Activated CD8-positive, alpha-beta T cell treated with anti-CD3 and anti-CD28 coated beads for 36 hours (primary cell): ENCODE measurements around the gene ARHGEF1. TPM values are rescaled to one million over a fixed set of nuclear protein-coding genes. Genes with fewer than 3 reads are reported as not detected.
A peak's percentile ranks its signal among the peaks of the same experiment; 100 is the strongest.
"Not testable (repeated sequence)": the region's sequence is repeated elsewhere in the genome, so short reads cannot be mapped to it uniquely, and the experiment has no call there.

Experiments used
- ATAC-seq: fragments of 200-7000 bp; cut with Tn5 transposase; one replicate; pipeline ENCODE4 v1.10.0; 2021; ENCODE audit warnings: mild to moderate bottlenecking, moderate library complexity
- CTCF ChIA-PET: fragments of 350-600 bp; sonication (Branson Sonifier 250); formaldehyde crosslinking; loops from one replicate; lab custom pipeline; 2021; ENCODE audit warnings: antibody characterized with exemption; lab: Charles Lee
- POLR2A ChIA-PET: fragments of 350-600 bp; sonication (Branson Sonifier 250); formaldehyde crosslinking; loops from one replicate; lab custom pipeline; 2021; ENCODE audit warnings: antibody characterized with exemption; lab: Charles Lee
- DNase-seq: peaks from one replicate; pipeline ENCODE4 v3.0.0-alpha.2; 2020
- H3K27ac Mint-ChIP-seq: one replicate; pipeline ENCODE4 v1.8.0; 2021; ENCODE audit warnings: mild to moderate bottlenecking, mixed read lengths
- H3K27me3 Mint-ChIP-seq: one replicate; pipeline ENCODE4 v1.8.0; 2021; ENCODE audit warnings: mixed read lengths
- H3K36me3 Mint-ChIP-seq: one replicate; pipeline ENCODE4 v1.8.0; 2021; ENCODE audit warnings: low read depth, mixed read lengths
- H3K4me1 Mint-ChIP-seq: one replicate; pipeline ENCODE4 v1.8.0; 2021; ENCODE audit warnings: low read depth, mixed read lengths
- H3K4me3 Mint-ChIP-seq: one replicate; pipeline ENCODE4 v1.8.0; 2021; ENCODE audit warnings: mild to moderate bottlenecking, moderate library complexity, mixed read lengths
- H3K9me3 Mint-ChIP-seq: one replicate; pipeline ENCODE4 v1.8.0; 2021; ENCODE audit warnings: mixed read lengths
- intact Hi-C: fragments of 100-400 bp; cut with micrococcal nuclease; formaldehyde crosslinking; loops from one replicate; pipeline ENCODE4 v1.10.0; 2022
- total RNA-seq, 2 experiments: library from RNA; stranded (reverse); gene quantifications; one replicate each; pipeline ENCODE4 v1.2.3, GENCODE V29; 2021
- TF ChIP-seq, protein P1 (sequence below): fragments of 200-600 bp; IDR thresholded peaks from one replicate; pipeline ENCODE4 v1.8.0; 2022; ENCODE audit warnings: antibody characterized with exemption, mild to moderate bottlenecking

The ARHGEF1 gene
- total RNA-seq, 2 experiments from 2014 or later, result 307 to 308 TPM

DNA sequence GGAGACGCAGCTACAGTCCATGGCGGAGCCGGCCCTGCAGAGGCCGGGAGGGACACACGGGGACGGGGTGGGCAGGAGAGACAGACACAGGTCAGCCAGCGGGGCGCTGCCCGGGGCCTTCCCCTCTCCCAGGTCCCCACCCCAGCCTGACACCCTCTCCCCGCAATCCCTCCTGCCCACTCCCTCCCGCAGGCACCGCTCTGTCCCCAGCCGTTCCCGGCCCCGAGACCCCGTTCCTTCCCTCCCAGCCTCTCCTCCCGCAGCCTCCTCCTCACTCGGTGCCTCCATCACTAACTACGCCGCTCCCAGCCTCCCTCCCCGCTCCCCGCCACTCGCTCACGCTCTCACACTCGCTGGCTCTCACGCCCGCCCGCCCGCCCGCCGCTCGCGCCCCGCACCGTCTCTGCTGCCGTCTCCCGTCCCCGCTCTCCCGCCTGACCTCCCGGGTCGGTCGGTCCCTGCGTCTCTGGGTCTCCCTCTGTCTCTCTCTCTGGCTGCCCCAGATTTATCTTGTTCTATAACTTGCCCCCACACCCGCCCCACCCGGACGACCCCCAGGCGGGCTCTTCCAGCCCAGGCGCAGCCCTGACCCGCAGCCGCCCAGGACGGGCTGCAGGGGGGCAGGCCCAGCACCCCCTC, 30.0 kb downstream of the ARHGEF1 start:
- DNase-seq (no peak), ATAC-seq (peak; percentile 25)
- TF ChIP-seq, protein P1, sequence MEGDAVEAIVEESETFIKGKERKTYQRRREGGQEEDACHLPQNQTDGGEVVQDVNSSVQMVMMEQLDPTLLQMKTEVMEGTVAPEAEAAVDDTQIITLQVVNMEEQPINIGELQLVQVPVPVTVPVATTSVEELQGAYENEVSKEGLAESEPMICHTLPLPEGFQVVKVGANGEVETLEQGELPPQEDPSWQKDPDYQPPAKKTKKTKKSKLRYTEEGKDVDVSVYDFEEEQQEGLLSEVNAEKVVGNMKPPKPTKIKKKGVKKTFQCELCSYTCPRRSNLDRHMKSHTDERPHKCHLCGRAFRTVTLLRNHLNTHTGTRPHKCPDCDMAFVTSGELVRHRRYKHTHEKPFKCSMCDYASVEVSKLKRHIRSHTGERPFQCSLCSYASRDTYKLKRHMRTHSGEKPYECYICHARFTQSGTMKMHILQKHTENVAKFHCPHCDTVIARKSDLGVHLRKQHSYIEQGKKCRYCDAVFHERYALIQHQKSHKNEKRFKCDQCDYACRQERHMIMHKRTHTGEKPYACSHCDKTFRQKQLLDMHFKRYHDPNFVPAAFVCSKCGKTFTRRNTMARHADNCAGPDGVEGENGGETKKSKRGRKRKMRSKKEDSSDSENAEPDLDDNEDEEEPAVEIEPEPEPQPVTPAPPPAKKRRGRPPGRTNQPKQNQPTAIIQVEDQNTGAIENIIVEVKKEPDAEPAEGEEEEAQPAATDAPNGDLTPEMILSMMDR, result no peak
- POLR2A ChIA-PET, result interaction anchor here (1.0 to 2.5 kb wide), 6 partner anchors 11 to 53 kb away, joined by 3 to 38 read pairs (median 6); partner anchors contain the start of genes ERFL and RPS19
- Mint-ChIP-seq H3K27me3 (peaks cover 20% of the 10 kb centered on the region), H3K9me3 (no peaks in the 10 kb centered on the region), H3K4me3 (no peak overlapping the region), H3K27ac (no peak overlapping the region), H3K36me3 (peaks cover 6% of the 10 kb centered on the region), H3K4me1 (peaks cover 36% of the 10 kb centered on the region)
- intact Hi-C loops, result no loop called here
- CTCF ChIA-PET, result no interaction called here

DNA sequence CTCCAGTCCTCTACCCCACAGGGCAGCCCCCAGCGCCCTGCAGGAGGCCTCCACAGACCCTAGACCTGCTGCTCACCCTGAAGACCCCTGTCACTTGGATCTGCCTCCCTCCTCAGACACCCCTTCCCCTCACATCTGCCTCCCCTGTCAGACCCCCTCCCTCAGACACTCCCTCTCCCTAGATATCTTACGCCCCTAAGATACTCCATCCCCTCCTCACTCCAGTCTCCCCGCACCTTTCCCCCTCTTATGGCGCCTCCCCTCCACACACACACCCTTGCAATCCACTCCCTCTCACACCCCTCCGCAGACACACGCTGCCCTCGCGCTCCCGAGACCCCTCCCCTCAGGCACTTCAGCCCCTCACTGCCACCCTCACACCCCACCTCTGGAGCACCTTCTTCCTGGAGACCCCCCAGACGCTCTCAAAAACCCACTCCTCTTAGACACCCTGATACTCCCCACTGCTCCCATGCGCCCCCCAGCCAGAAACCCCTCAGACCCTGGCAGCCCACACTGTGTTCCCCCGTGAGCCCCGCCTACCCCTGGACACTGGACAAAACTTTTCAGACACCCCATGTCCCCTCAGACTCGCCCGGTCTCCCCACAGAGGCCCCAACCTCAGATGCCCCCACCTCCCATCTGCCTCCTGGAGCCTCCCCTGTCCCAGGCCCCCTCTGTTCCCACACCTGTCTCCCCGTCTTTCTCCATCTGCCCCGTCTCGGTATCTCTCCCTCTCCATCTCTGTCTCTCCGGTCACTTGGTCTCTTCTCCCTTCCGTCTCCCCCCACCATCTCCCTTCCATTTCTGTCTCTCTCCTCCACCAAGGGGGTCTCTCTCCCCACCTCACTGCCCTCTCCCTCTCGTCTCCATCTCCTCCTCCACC, 30.8 kb downstream of the ARHGEF1 start:
- TF ChIP-seq, protein P1, result no peak
- peaks cover 20% of the 10 kb centered on the region for H3K27me3 Mint-ChIP-seq
- no peak for DNase-seq
- no peak overlapping the region for H3K27ac Mint-ChIP-seq
- CTCF ChIA-PET, result no interaction called here
- POLR2A ChIA-PET, result no interaction called here
- peaks cover 6% of the 10 kb centered on the region for H3K36me3 Mint-ChIP-seq
- peak; percentile 10 for ATAC-seq
- H3K4me3 Mint-ChIP-seq, result no peak overlapping the region
- H3K4me1 Mint-ChIP-seq, result peaks cover 35% of the 10 kb centered on the region
- intact Hi-C loops, result no loop called here
- no peaks in the 10 kb centered on the region for H3K9me3 Mint-ChIP-seq

DNA sequence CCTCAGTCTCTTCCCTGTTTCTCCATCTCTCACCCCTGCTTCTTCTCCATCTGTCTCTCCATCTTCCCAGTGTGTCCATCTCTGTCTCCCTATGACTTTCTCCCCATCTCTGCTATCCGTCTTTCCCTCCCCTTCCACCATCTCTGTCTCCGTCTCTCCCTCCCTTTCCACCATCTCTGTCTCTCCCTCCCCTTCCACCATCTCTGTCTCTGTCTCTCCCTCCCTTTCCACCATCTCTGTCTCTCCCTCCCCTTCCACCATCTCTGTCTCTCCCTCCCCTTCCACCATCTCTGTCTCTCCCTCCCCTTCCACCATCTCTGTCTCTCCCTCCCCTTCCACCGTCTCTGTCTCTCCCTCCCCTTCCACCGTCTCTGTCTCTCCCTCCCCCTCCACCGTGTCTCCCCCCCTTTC, 31.4 kb downstream of the ARHGEF1 start:
- intact Hi-C loops, H3K27ac Mint-ChIP-seq, H3K4me3 Mint-ChIP-seq, H3K9me3 Mint-ChIP-seq, CTCF ChIA-PET, ATAC-seq, POLR2A ChIA-PET, H3K36me3 Mint-ChIP-seq, DNase-seq: not testable (repeated sequence)
- Mint-ChIP-seq H3K4me1 (peaks cover 30% of the 10 kb centered on the region), H3K27me3 (peaks cover 20% of the 10 kb centered on the region)

DNA sequence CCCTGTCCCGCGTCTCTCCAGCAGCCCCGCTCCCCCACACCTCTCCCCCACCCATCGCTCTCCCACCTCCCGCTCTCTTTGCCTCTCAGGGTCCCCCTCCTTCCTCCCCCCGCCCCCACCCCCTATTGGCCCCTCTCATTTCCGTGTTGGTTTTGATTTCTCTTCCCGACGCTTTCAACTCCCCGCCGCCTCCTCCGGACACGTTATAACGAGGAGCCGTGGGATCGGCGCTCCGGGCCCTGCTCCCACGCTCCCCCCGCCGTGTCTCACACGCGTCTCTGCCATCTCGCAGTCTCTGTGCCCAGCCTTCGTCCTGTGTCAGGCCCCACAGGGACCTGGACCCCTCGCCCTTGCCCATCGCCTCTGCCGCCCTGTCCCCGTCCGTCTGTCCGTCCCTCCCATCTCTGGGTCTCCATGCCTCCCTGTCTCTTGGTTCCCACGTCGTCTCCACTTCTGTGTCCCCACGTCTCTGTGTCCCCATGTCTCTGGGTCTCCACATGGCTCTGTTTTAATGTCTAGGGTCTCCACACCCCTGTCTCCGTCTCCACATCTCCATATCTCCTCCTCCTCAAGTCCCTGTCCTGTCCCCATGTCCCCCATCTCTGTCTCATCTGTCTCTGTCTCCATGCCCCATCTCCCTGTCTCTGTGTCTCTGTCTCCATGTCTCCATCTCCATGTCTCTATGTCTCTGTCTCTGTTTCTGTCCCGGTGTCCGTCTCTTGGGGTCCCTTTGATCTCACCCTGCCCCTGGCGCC, 32.2 kb downstream of the ARHGEF1 start:
- Mint-ChIP-seq H3K36me3 (peaks cover 6% of the 10 kb centered on the region), H3K9me3 (no peaks in the 10 kb centered on the region), H3K4me3 (no peak overlapping the region), H3K27ac (no peak overlapping the region), H3K27me3 (peaks cover 20% of the 10 kb centered on the region), H3K4me1 (peaks cover 30% of the 10 kb centered on the region)
- TF ChIP-seq, protein P1, result no peak
- intact Hi-C loops, result no loop called here
- POLR2A ChIA-PET, result interaction anchor here (0.7 to 0.9 kb wide), 2 partner anchors 10 to 55 kb away, joined by 3 to 4 read pairs; partner anchors contain the start of gene RPS19
- CTCF ChIA-PET, result no interaction called here
- DNase-seq (no peak), ATAC-seq (no peak)

DNA sequence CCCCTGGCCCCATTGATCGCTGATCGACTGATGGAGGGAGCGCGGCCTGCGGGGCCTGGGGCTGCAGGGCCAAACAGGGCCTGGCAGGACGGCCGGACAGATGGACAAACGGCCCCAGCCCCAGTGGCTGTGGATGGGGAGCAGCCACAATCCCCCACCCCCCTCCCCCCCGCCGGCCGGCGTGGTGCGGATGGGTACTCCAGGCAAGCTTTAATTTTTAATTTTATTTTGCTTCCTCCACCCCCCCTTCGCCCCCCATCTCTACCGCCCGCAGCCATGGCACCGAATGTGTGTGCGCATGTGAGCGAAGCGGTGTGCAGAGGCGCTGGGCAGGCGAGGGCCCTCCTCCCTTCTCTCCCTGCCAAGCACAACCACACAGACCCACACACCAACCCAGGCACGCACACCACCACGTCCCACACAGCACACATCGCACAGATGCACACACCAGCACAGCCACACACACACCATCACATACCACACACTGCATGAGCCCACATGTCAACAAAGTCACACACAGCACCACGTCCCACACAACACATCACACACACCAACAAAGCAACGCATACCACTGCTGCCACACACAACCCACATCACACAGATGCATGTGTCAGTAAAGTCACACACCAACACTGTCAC, 32.9 kb downstream of the ARHGEF1 start:
- no peak overlapping the region for H3K4me3 Mint-ChIP-seq
- ATAC-seq (peak; percentile 16), DNase-seq (no peak)
- intact Hi-C loops, result no loop called here
- CTCF ChIA-PET, result no interaction called here
- no peaks in the 10 kb centered on the region for H3K9me3 Mint-ChIP-seq
- peaks cover 25% of the 10 kb centered on the region for H3K4me1 Mint-ChIP-seq
- H3K27ac Mint-ChIP-seq, result no peak overlapping the region
- H3K27me3 Mint-ChIP-seq, result peaks cover 20% of the 10 kb centered on the region
- H3K36me3 Mint-ChIP-seq, result no peaks in the 10 kb centered on the region
- TF ChIP-seq, protein P1, result no peak
- POLR2A ChIA-PET, result interaction anchor here (0.7 to 0.9 kb wide), 2 partner anchors 11 to 56 kb away, joined by 3 to 4 read pairs; partner anchors contain the start of gene RPS19
